T-helper 2 cell treated with Interferon-gamma antibody and Interleukin-4, amounts not matched to agents 5 μg/mL and 100 μg/mL, for 36 hours (primary cell): ENCODE measurements around the gene GPR132.

Source experiments
- DNase-seq: peaks from one replicate; pipeline ENCODE4 v3.0.0; 2021; ENCODE audit warnings: low spot score
- H3K27ac Mint-ChIP-seq: one replicate; pipeline ENCODE4 v1.8.0; 2021; ENCODE audit warnings: mild to moderate bottlenecking, mixed read lengths
- H3K27me3 Mint-ChIP-seq: one replicate; pipeline ENCODE4 v1.8.0; 2021; ENCODE audit warnings: low read depth, mixed read lengths
- H3K36me3 Mint-ChIP-seq: one replicate; pipeline ENCODE4 v1.8.0; 2021; ENCODE audit warnings: low read depth, mixed read lengths
- H3K4me1 Mint-ChIP-seq: one replicate; pipeline ENCODE4 v1.8.0; 2021; ENCODE audit warnings: low read depth, mixed read lengths
- H3K4me3 Mint-ChIP-seq: one replicate; pipeline ENCODE4 v1.8.0; 2022; ENCODE audit warnings: mild to moderate bottlenecking, moderate library complexity, mixed read lengths
- H3K9me3 Mint-ChIP-seq: one replicate; pipeline ENCODE4 v1.8.0; 2021; ENCODE audit warnings: mixed read lengths

Gene GPR132

GRCh38 chr14:105095236-105095805 lies 30.1 kb upstream of the GPR132 start:
- Mint-ChIP-seq H3K9me3 (peaks cover 4% of the 10 kb centered on the region), H3K36me3 (no peaks in the 10 kb centered on the region), H3K4me1 (peaks cover 10% of the 10 kb centered on the region), H3K27me3 (peaks cover 5% of the 10 kb centered on the region), H3K4me3 (peak overlapping the region; percentile 62), H3K27ac (no peak overlapping the region)
- no peak for DNase-seq

- H3K9me3 Mint-ChIP-seq = no peaks in the 10 kb centered on the region
- H3K27ac Mint-ChIP-seq = no peak overlapping the region
- H3K4me3 Mint-ChIP-seq = peak overlapping the region; percentile 62
- DNase-seq = no peak
- H3K27me3 Mint-ChIP-seq = peaks cover 5% of the 10 kb centered on the region
- peaks cover 10% of the 10 kb centered on the region for H3K4me1 Mint-ChIP-seq
- H3K36me3 Mint-ChIP-seq = no peaks in the 10 kb centered on the region
Measured at GRCh38 chr14:105094193-105094907, 29.1 kb upstream of the GPR132 start.

- peaks cover 10% of the 10 kb centered on the region for H3K4me1 Mint-ChIP-seq
- no peak overlapping the region for H3K27ac Mint-ChIP-seq
- no peaks in the 10 kb centered on the region for H3K36me3 Mint-ChIP-seq
- no peaks in the 10 kb centered on the region for H3K9me3 Mint-ChIP-seq
- H3K4me3 Mint-ChIP-seq = peak overlapping the region; percentile 62
- H3K27me3 Mint-ChIP-seq = peaks cover 9% of the 10 kb centered on the region
- peak; percentile 81 for DNase-seq
Measured at GRCh38 chr14:105093431-105094192, 28.4 kb upstream of the GPR132 start.

GRCh38 chr14:105093038-105093430 lies 27.8 kb upstream of the GPR132 start:
- Mint-ChIP-seq H3K4me3 (peak overlapping the region; percentile 84), H3K36me3 (no peaks in the 10 kb centered on the region), H3K4me1 (peaks cover 10% of the 10 kb centered on the region), H3K27ac (peak overlapping the region; percentile 62), H3K27me3 (peaks cover 12% of the 10 kb centered on the region), H3K9me3 (no peaks in the 10 kb centered on the region)
- peak; percentile 70 for DNase-seq

- Mint-ChIP-seq H3K36me3 (no peaks in the 10 kb centered on the region), H3K4me1 (peaks cover 10% of the 10 kb centered on the region)
- DNase-seq = no peak
Measured at GRCh38 chr14:105092171-105093037, 27.2 kb upstream of the GPR132 start.

GRCh38 chr14:105091517-105092170 lies 26.4 kb upstream of the GPR132 start:
- no peak for DNase-seq

More at GRCh38 chr14:105092171-105093037, 27.2 kb upstream of the GPR132 start:
- Mint-ChIP-seq H3K4me3 (peak overlapping the region; percentile 84), H3K9me3 (no peaks in the 10 kb centered on the region), H3K27me3 (peaks cover 15% of the 10 kb centered on the region), H3K27ac (peak overlapping the region; percentile 12)

GRCh38 chr14:105091054-105091516 lies 25.9 kb upstream of the GPR132 start:
- no peaks in the 10 kb centered on the region for H3K36me3 Mint-ChIP-seq
- H3K4me3 Mint-ChIP-seq = no peak overlapping the region

More at GRCh38 chr14:105091517-105092170, 26.4 kb upstream of the GPR132 start:
- Mint-ChIP-seq H3K4me1 (peaks cover 10% of the 10 kb centered on the region), H3K27me3 (peaks cover 13% of the 10 kb centered on the region), H3K9me3 (no peaks in the 10 kb centered on the region), H3K27ac (no peak overlapping the region), H3K4me3 (no peak overlapping the region), H3K36me3 (no peaks in the 10 kb centered on the region)

GRCh38 chr14:105090493-105091053 lies 25.3 kb upstream of the GPR132 start:
- Mint-ChIP-seq H3K27ac (peak overlapping the region; percentile 60), H3K4me3 (no peak overlapping the region), H3K9me3 (no peaks in the 10 kb centered on the region), H3K36me3 (no peaks in the 10 kb centered on the region), H3K27me3 (peaks cover 10% of the 10 kb centered on the region), H3K4me1 (peaks cover 12% of the 10 kb centered on the region)
- peak; percentile 82 for DNase-seq

More at GRCh38 chr14:105091054-105091516, 25.9 kb upstream of the GPR132 start:
- Mint-ChIP-seq H3K4me1 (peaks cover 12% of the 10 kb centered on the region), H3K9me3 (no peaks in the 10 kb centered on the region), H3K27me3 (peaks cover 10% of the 10 kb centered on the region), H3K27ac (no peak overlapping the region)
- no peak for DNase-seq

GRCh38 chr14:105089746-105090492 lies 24.7 kb upstream of the GPR132 start:
- Mint-ChIP-seq H3K4me1 (peaks cover 12% of the 10 kb centered on the region), H3K4me3 (no peak overlapping the region), H3K27me3 (peaks cover 10% of the 10 kb centered on the region), H3K36me3 (no peaks in the 10 kb centered on the region), H3K9me3 (no peaks in the 10 kb centered on the region), H3K27ac (no peak overlapping the region)
- no peak for DNase-seq

- peak overlapping the region; percentile 66 for H3K4me3 Mint-ChIP-seq
- H3K27me3 Mint-ChIP-seq = peaks cover 10% of the 10 kb centered on the region
- no peaks in the 10 kb centered on the region for H3K9me3 Mint-ChIP-seq
- H3K36me3 Mint-ChIP-seq = no peaks in the 10 kb centered on the region
- peaks cover 8% of the 10 kb centered on the region for H3K4me1 Mint-ChIP-seq
- H3K27ac Mint-ChIP-seq = no peak overlapping the region
- no peak for DNase-seq
Measured at GRCh38 chr14:105088812-105089745, 23.8 kb upstream of the GPR132 start.

- Mint-ChIP-seq H3K4me3 (peak overlapping the region; percentile 73), H3K36me3 (no peaks in the 10 kb centered on the region), H3K9me3 (no peaks in the 10 kb centered on the region), H3K4me1 (peaks cover 8% of the 10 kb centered on the region), H3K27ac (no peak overlapping the region), H3K27me3 (peaks cover 11% of the 10 kb centered on the region)
- no peak for DNase-seq
Measured at GRCh38 chr14:105087963-105088811, 23.0 kb upstream of the GPR132 start.
